HCT116 (cell line): ENCODE measurements around the gene TMEM94. TPM values are rescaled to one million over a fixed set of nuclear protein-coding genes. Genes with fewer than 3 reads are reported as not detected.

Experiments used
- ATAC-seq: fragments of 200-7000 bp; cut with Tn5 transposase; 2 replicates; pipeline ENCODE4 v1.9.1; 2020; ENCODE audit warnings: mild to moderate bottlenecking, moderate library complexity
- BruUV-seq: library from RNA; stranded (reverse); fragments of 400-500 nt; replicated peaks from 2 replicates; lab custom pipeline; 2021; lab: Mats Ljungman, UMichigan
- CTCF ChIA-PET: fragments of 300-600 bp; sonication (Branson Sonifier 250); formaldehyde crosslinking; loops from one replicate; lab custom pipeline; 2021; ENCODE audit warnings: antibody characterized with exemption; lab: Charles Lee
- POLR2A ChIA-PET: fragments of 300-600, 350-600 bp; sonication (Branson Sonifier 250); formaldehyde crosslinking; loops from one replicate; lab custom pipeline; 2021; ENCODE audit warnings: antibody characterized with exemption; lab: Charles Lee
- RAD21 ChIA-PET, 2 experiments: fragments of 300-600 bp; sonication (Branson Sonifier 250); formaldehyde crosslinking; loops; one replicate each; lab custom pipeline; 2023; ENCODE audit warnings: low total read pairs in 2 of 2; ENCODE audit not compliant: uncharacterized antibody in 2 of 2, unreplicated experiment in 2 of 2, low non-redundant PET in 1 of 2; lab: Charles Lee
- DNase-seq: peaks from one replicate; pipeline ENCODE4 v3.0.0-alpha.2; 2010; ENCODE audit warnings: low read depth, low spot score
- H2AFZ ChIP-seq: fragments of 200-600 bp; shearing (Covaris generic), sonication (generic); 2 replicates; pipeline ENCODE4 v1.6.1; 2017; ENCODE audit warnings: low read depth, mixed run types, mixed read lengths, antibody characterized with exemption, low read length; ENCODE audit not compliant: poor library complexity, severe bottlenecking
- H3K27ac ChIP-seq: 2 replicates; pipeline ENCODE4 v1.5.1; 2012; ENCODE audit warnings: low read depth, low read length
- H3K27me3 ChIP-seq: fragments of 200-600 bp; sonication (generic); 2 replicates; pipeline ENCODE4 v1.6.1; 2016; ENCODE audit warnings: mixed run types, low read length, mixed read lengths; ENCODE audit not compliant: insufficient read depth
- H3K36me3 ChIP-seq, 2 experiments: fragments of 200-500 bp in 1 of 2; fragments of 200-600 bp in 1 of 2; sonication (Bioruptor generic) in 1 of 2; sonication (generic) in 1 of 2; 2 replicates each; pipeline versions ENCODE4 v1.5.1 to v1.6.1; 2014 to 2016; ENCODE audit warnings: low read length in 2 of 2, inconsistent platforms in 1 of 2, mixed read lengths in 1 of 2, mixed run types in 1 of 2; ENCODE audit not compliant: insufficient read depth in 2 of 2, control insufficient read depth in 1 of 2
- H3K4me1 ChIP-seq, 2 experiments: fragments of 200-600 bp in 1 of 2; sonication (generic) in 1 of 2; 2 replicates each; pipeline versions ENCODE4 v1.5.1 to v1.6.1; 2012 to 2017; ENCODE audit warnings: low read length in 2 of 2, inconsistent platforms in 1 of 2, mild to moderate bottlenecking in 1 of 2, mixed read lengths in 1 of 2, mixed run types in 1 of 2, moderate library complexity in 1 of 2; ENCODE audit not compliant: insufficient read depth in 2 of 2, control insufficient read depth in 1 of 2
- H3K4me2 ChIP-seq: fragments of 200-600 bp; sonication (generic); 2 replicates; pipeline ENCODE4 v1.6.1; 2017; ENCODE audit warnings: mixed run types, low read length, mixed read lengths
- H3K4me3 ChIP-seq, 2 experiments: fragments of 200-600 bp in 1 of 2; sonication (generic) in 1 of 2; replicated peaks in 1 of 2; 2 replicates each; pipeline ENCODE4 v1.5.1; 2011 to 2016; ENCODE audit warnings: low read length in 2 of 2, control low read depth in 1 of 2, low read depth in 1 of 2, mild to moderate bottlenecking in 1 of 2, mixed read lengths in 1 of 2, mixed run types in 1 of 2
- H3K79me2 ChIP-seq: fragments of 200-600 bp; sonication (generic); 2 replicates; pipeline ENCODE4 v1.6.1; 2017; ENCODE audit warnings: mild to moderate bottlenecking, mixed run types, low read length, moderate library complexity, mixed read lengths; ENCODE audit not compliant: insufficient read depth
- H3K9ac ChIP-seq: fragments of 200-600 bp; sonication (generic); 2 replicates; pipeline ENCODE4 v1.6.1; 2016; ENCODE audit warnings: low read length, mixed read lengths
- H3K9me2 ChIP-seq: fragments of 200-600 bp; sonication (generic), shearing (Covaris generic); 2 replicates; pipeline ENCODE4 v1.6.1; 2017; ENCODE audit warnings: mixed run types, mild to moderate bottlenecking, moderate library complexity; ENCODE audit not compliant: insufficient read depth
- H3K9me3 ChIP-seq, 2 experiments: fragments of 200-500 bp in 1 of 2; fragments of 200-600 bp in 1 of 2; sonication (Bioruptor generic) in 1 of 2; sonication (generic) in 1 of 2; 2 replicates each; pipeline ENCODE4 v1.6.1; 2014 to 2017; ENCODE audit warnings: low read length in 2 of 2, mixed read lengths in 2 of 2, inconsistent platforms in 1 of 2, low read depth in 1 of 2, mild to moderate bottlenecking in 1 of 2, mixed run types in 1 of 2, moderate library complexity in 1 of 2; ENCODE audit not compliant: control insufficient read depth in 1 of 2, insufficient read depth in 1 of 2
- H4K20me1 ChIP-seq: fragments of 200-600 bp; sonication (generic), shearing (Covaris generic); 2 replicates; pipeline ENCODE4 v1.6.1; 2017; ENCODE audit warnings: mixed run types, mild to moderate bottlenecking, moderate library complexity; ENCODE audit not compliant: insufficient read depth
- ATF3 ChIP-seq: IDR thresholded peaks from 2 replicates; pipeline ENCODE4 v1.6.1; 2012
- CEBPB ChIP-seq: IDR thresholded peaks from 2 replicates; pipeline ENCODE4 v1.6.1; 2012; ENCODE audit warnings: low read depth
- CTCF ChIP-seq, 3 experiments: fragments of 200-600 bp in 1 of 3; sonication (generic) in 1 of 3; IDR thresholded peaks in 2 of 3; conservative IDR thresholded peaks in 1 of 3; 2 replicates each; pipeline ENCODE4 v1.5.1; 2012 to 2017; ENCODE audit warnings: low read depth in 2 of 3, low read length in 2 of 3, antibody characterized with exemption in 1 of 3, borderline replicate concordance in 1 of 3, control low read depth in 1 of 3, mild to moderate bottlenecking in 1 of 3, mixed read lengths in 1 of 3, mixed run types in 1 of 3, moderate library complexity in 1 of 3; ENCODE audit not compliant: insufficient read depth in 1 of 3
- EGR1 ChIP-seq: IDR thresholded peaks from 2 replicates; pipeline ENCODE4 v1.6.1; 2012; ENCODE audit warnings: low read depth
- ELF1 ChIP-seq: IDR thresholded peaks from 2 replicates; pipeline ENCODE4 v1.6.1; 2012; ENCODE audit warnings: low read depth, borderline replicate concordance
- EZH2phosphoT487 ChIP-seq: fragments of 200-600 bp; IDR thresholded peaks from 2 replicates; pipeline ENCODE4 v1.6.1; 2018; ENCODE audit warnings: antibody characterized with exemption, borderline replicate concordance
- FOSL1 ChIP-seq: IDR thresholded peaks from 2 replicates; pipeline ENCODE4 v1.6.1; 2012; ENCODE audit warnings: low read depth
- JUND ChIP-seq: IDR thresholded peaks from 2 replicates; pipeline ENCODE4 v1.6.1; 2012
- POLR2A ChIP-seq: IDR thresholded peaks from 2 replicates; pipeline ENCODE4 v1.7.0; 2011; ENCODE audit warnings: borderline replicate concordance; ENCODE audit not compliant: insufficient read depth, insufficient read length; ENCODE audit errors: extremely low read depth
- POLR2AphosphoS5 ChIP-seq: IDR thresholded peaks from 2 replicates; pipeline ENCODE4 v1.6.1; 2011; ENCODE audit warnings: mild to moderate bottlenecking, low read depth, low read length, moderate library complexity
- RAD21 ChIP-seq: IDR thresholded peaks from 2 replicates; pipeline ENCODE4 v1.6.1; 2012; ENCODE audit warnings: low read depth, mild to moderate bottlenecking
- REST ChIP-seq: IDR thresholded peaks from 2 replicates; pipeline ENCODE4 v1.6.1; 2012; ENCODE audit warnings: low read depth
- SRF ChIP-seq: IDR thresholded peaks from 2 replicates; pipeline ENCODE4 v1.6.1; 2012; ENCODE audit warnings: low read depth
- YY1 ChIP-seq: IDR thresholded peaks from 2 replicates; pipeline ENCODE4 v1.6.1; 2011; ENCODE audit warnings: low read length, low read depth, moderate library complexity, mild to moderate bottlenecking; ENCODE audit not compliant: insufficient replicate concordance; ENCODE audit errors: extremely low read depth
- ZBTB33 ChIP-seq: IDR thresholded peaks from 2 replicates; pipeline ENCODE4 v1.6.1; 2011; ENCODE audit warnings: mild to moderate bottlenecking, low read length, moderate library complexity; ENCODE audit not compliant: insufficient replicate concordance; ENCODE audit errors: extremely low read depth
- ZNF274 ChIP-seq: fragments of 200-500 bp; sonication (Bioruptor generic); IDR thresholded peaks from 2 replicates; pipeline ENCODE4 v1.6.1; 2014; ENCODE audit warnings: mild to moderate bottlenecking, low read depth, low read length, inconsistent platforms
- intact Hi-C: fragments of 100-400 bp; cut with micrococcal nuclease; formaldehyde crosslinking; loops from 2 replicates; pipeline ENCODE4 v1.10.0; 2022
- total RNA-seq: library from RNA; stranded (reverse); gene quantifications from one replicate; pipeline ENCODE4 v1.2.1, GENCODE V29; 2021; ENCODE audit not compliant: unreplicated experiment

The TMEM94 gene
- total RNA-seq, 1 experiment from 2014 or later = 75.4 TPM

GRCh38 chr17:75450270-75450669, 6.2 kb upstream of the TMEM94 start:
- no peak for TF ChIP-seq FOSL1
- no peak for TF ChIP-seq ZNF274
- TF ChIP-seq JUND = no peak
- TF ChIP-seq RAD21 = no peak
- TF ChIP-seq SRF = no peak
- no peak for TF ChIP-seq EZH2phosphoT487
- TF ChIP-seq YY1 = no peak
- no peak for TF ChIP-seq ATF3
- no peak for TF ChIP-seq REST
- TF ChIP-seq CEBPB = no peak
- TF ChIP-seq EGR1 = no peak
- no peak for TF ChIP-seq POLR2AphosphoS5
- no peak for TF ChIP-seq CTCF (IDR thresholded peaks at IDR 0.05 in 2 of 3, conservative IDR thresholded peaks at IDR 0.05 in 1 of 3; ENCODE audit: borderline replicate concordance in 1 of 3, insufficient read depth in 1 of 3, low read depth in 2 of 3, low read length in 2 of 3)
- TF ChIP-seq POLR2A = no peak
- no peak for TF ChIP-seq ZBTB33
- no peak for TF ChIP-seq ELF1
- POLR2A ChIA-PET = no interaction called here
- Histone ChIP-seq H3K36me3 (no peaks in the 10 kb centered on the region), H3K27me3 (no peaks in the 10 kb centered on the region), H2AFZ (no peak overlapping the region), H3K4me2 (no peak overlapping the region), H3K79me2 (no peaks in the 10 kb centered on the region), H4K20me1 (no peaks in the 10 kb centered on the region), H3K9me2 (no peaks in the 10 kb centered on the region), H3K9me3 (no peaks in the 10 kb centered on the region), H3K27ac (no peak overlapping the region), H3K4me1 (peaks cover 0 to 11% of the 10 kb centered on the region in 2 experiments; a peak in 3 of 4 replicates), H3K4me3 (no peak overlapping the region), H3K9ac (no peak overlapping the region)
- no TSS peak for BruUV-seq
- intact Hi-C loops = no loop called here
- CTCF ChIA-PET = no interaction called here
- DNase-seq (no peak), ATAC-seq (no peak)
- RAD21 ChIA-PET = no interaction called here
